Duodenal mucosa (tissue), 2 donors: Measurements from ENCODE around the gene ANKRD11.
A peak's percentile ranks its signal among the peaks of the same experiment; 100 is the strongest.

Source experiments
- H3K27ac ChIP-seq: one replicate; pipeline ENCODE4 v1.7.0; 2013; ENCODE audit warnings: low read depth, low read length
- H3K27me3 ChIP-seq, 2 donors: one replicate each; pipeline ENCODE4 v1.7.0; 2013; ENCODE audit warnings: low read length in 2 of 2, control low read depth in 1 of 2; ENCODE audit not compliant: insufficient read depth in 2 of 2, control insufficient read depth in 1 of 2
- H3K36me3 ChIP-seq, 2 donors: one replicate each; pipeline ENCODE4 v1.7.0; 2013; ENCODE audit warnings: low read length in 2 of 2, control low read depth in 1 of 2; ENCODE audit not compliant: insufficient read depth in 2 of 2, control insufficient read depth in 1 of 2
- H3K4me1 ChIP-seq, 2 donors: one replicate each; pipeline ENCODE4 v1.7.0; 2013; ENCODE audit warnings: low read length in 2 of 2, control low read depth in 1 of 2; ENCODE audit not compliant: insufficient read depth in 2 of 2, control insufficient read depth in 1 of 2
- H3K4me3 ChIP-seq, 2 donors: one replicate each; pipeline ENCODE4 v1.7.0; 2013; ENCODE audit warnings: low read length in 2 of 2, low read depth in 1 of 2
- H3K9ac ChIP-seq, 2 donors: one replicate each; pipeline ENCODE4 v1.7.0; 2013; ENCODE audit warnings: low read length in 2 of 2, low read depth in 1 of 2
- H3K9me3 ChIP-seq, 2 donors: one replicate each; pipeline ENCODE4 v1.7.0; 2013; ENCODE audit warnings: low read length in 2 of 2, control low read depth in 1 of 2; ENCODE audit not compliant: control insufficient read depth in 1 of 2

ANKRD11 gene

GRCh38 chr16:89445166-89445565, 45.2 kb downstream of the ANKRD11 start:
- Histone ChIP-seq H3K4me3 (no peak overlapping the region), H3K27ac (no peak overlapping the region), H3K9ac (no peak overlapping the region), H3K9me3 (no peaks in the 10 kb centered on the region), H3K36me3 (no peaks in the 10 kb centered on the region), H3K4me1 (peaks cover 69% of the 10 kb centered on the region in 2 donors), H3K27me3 (no peaks in the 10 kb centered on the region)

GRCh38 chr16:89444728-89445127, 45.6 kb downstream of the ANKRD11 start:
- H3K27me3 ChIP-seq = no peaks in the 10 kb centered on the region
- H3K4me3 ChIP-seq = no peak overlapping the region
- H3K4me1 ChIP-seq = peaks cover 69% of the 10 kb centered on the region in 2 donors
- H3K27ac ChIP-seq = no peak overlapping the region
- no peak overlapping the region for H3K9ac ChIP-seq
- H3K9me3 ChIP-seq = no peaks in the 10 kb centered on the region
- H3K36me3 ChIP-seq = no peaks in the 10 kb centered on the region

GRCh38 chr16:89444151-89444723, 46.1 kb downstream of the ANKRD11 start:
- Histone ChIP-seq H3K27ac (no peak overlapping the region), H3K27me3 (no peaks in the 10 kb centered on the region), H3K4me1 (peaks cover 72% of the 10 kb centered on the region in 2 donors), H3K9me3 (no peaks in the 10 kb centered on the region), H3K9ac (no peak overlapping the region), H3K4me3 (no peak overlapping the region), H3K36me3 (no peaks in the 10 kb centered on the region)

- no peaks in the 10 kb centered on the region for H3K9me3 ChIP-seq
- peaks cover 73 to 78% of the 10 kb centered on the region in 2 donors for H3K4me1 ChIP-seq
- H3K36me3 ChIP-seq = no peaks in the 10 kb centered on the region
- H3K9ac ChIP-seq = peak overlapping the region in 1 of 2 donors; percentile 22
- H3K4me3 ChIP-seq = peak overlapping the region in 1 of 2 donors; percentile 14
- no peaks in the 10 kb centered on the region for H3K27me3 ChIP-seq
- H3K27ac ChIP-seq = no peak overlapping the region
Measured at GRCh38 chr16:89443727-89444084, 46.7 kb downstream of the ANKRD11 start.

- Histone ChIP-seq H3K27me3 (no peaks in the 10 kb centered on the region), H3K9ac (peak overlapping the region in 1 of 2 donors; percentile 22), H3K4me3 (peak overlapping the region in 1 of 2 donors; percentile 14), H3K9me3 (no peaks in the 10 kb centered on the region), H3K27ac (no peak overlapping the region), H3K36me3 (no peaks in the 10 kb centered on the region), H3K4me1 (peaks cover 77% of the 10 kb centered on the region in 2 donors)
Measured at GRCh38 chr16:89442990-89443726, 47.2 kb downstream of the ANKRD11 start.

GRCh38 chr16:89442588-89442987, 47.8 kb downstream of the ANKRD11 start:
- H3K9me3 ChIP-seq = no peaks in the 10 kb centered on the region
- no peak overlapping the region for H3K27ac ChIP-seq
- no peak overlapping the region for H3K9ac ChIP-seq
- peaks cover 77 to 81% of the 10 kb centered on the region in 2 donors for H3K4me1 ChIP-seq
- no peaks in the 10 kb centered on the region for H3K36me3 ChIP-seq
- H3K27me3 ChIP-seq = no peaks in the 10 kb centered on the region
- H3K4me3 ChIP-seq = no peak overlapping the region

GRCh38 chr16:89439659-89440058, 50.7 kb downstream of the ANKRD11 start:
- no peak overlapping the region for H3K9ac ChIP-seq
- no peaks in the 10 kb centered on the region for H3K9me3 ChIP-seq
- no peak overlapping the region for H3K27ac ChIP-seq
- H3K27me3 ChIP-seq = no peaks in the 10 kb centered on the region
- no peaks in the 10 kb centered on the region for H3K36me3 ChIP-seq
- peaks cover 63 to 66% of the 10 kb centered on the region in 2 donors for H3K4me1 ChIP-seq
- no peak overlapping the region for H3K4me3 ChIP-seq

GRCh38 chr16:89437991-89438390, 52.4 kb downstream of the ANKRD11 start:
- H3K9ac ChIP-seq = peak overlapping the region in 1 of 2 donors; percentile 38
- H3K27me3 ChIP-seq = no peaks in the 10 kb centered on the region
- no peaks in the 10 kb centered on the region for H3K36me3 ChIP-seq
- peaks cover 63 to 66% of the 10 kb centered on the region in 2 donors for H3K4me1 ChIP-seq
- no peaks in the 10 kb centered on the region for H3K9me3 ChIP-seq
- no peak overlapping the region for H3K27ac ChIP-seq
- H3K4me3 ChIP-seq = peak overlapping the region; percentile 21 to 24

GRCh38 chr16:89437251-89437987, 52.9 kb downstream of the ANKRD11 start:
- peak overlapping the region in 1 of 2 donors; percentile 38 for H3K9ac ChIP-seq

GRCh38 chr16:89436366-89436765, 54.0 kb downstream of the ANKRD11 start:
- Histone ChIP-seq H3K4me3 (no peak overlapping the region), H3K9me3 (no peaks in the 10 kb centered on the region), H3K4me1 (peaks cover 65 to 69% of the 10 kb centered on the region in 2 donors), H3K27ac (no peak overlapping the region), H3K27me3 (no peaks in the 10 kb centered on the region), H3K36me3 (no peaks in the 10 kb centered on the region), H3K9ac (no peak overlapping the region)

More at GRCh38 chr16:89437251-89437987, 52.9 kb downstream of the ANKRD11 start:
- H3K9me3 ChIP-seq = no peaks in the 10 kb centered on the region
- no peaks in the 10 kb centered on the region for H3K27me3 ChIP-seq
- H3K36me3 ChIP-seq = no peaks in the 10 kb centered on the region
- no peak overlapping the region for H3K27ac ChIP-seq
- H3K4me1 ChIP-seq = peaks cover 62 to 66% of the 10 kb centered on the region in 2 donors
- peak overlapping the region; percentile 21 to 24 for H3K4me3 ChIP-seq
